ENCODE results near the gene MRPL19.
"Not testable (repeated sequence)": the region's sequence is repeated elsewhere in the genome, so short reads cannot be mapped to it uniquely, and the experiment has no call there.

Gene MRPL19

DNA sequence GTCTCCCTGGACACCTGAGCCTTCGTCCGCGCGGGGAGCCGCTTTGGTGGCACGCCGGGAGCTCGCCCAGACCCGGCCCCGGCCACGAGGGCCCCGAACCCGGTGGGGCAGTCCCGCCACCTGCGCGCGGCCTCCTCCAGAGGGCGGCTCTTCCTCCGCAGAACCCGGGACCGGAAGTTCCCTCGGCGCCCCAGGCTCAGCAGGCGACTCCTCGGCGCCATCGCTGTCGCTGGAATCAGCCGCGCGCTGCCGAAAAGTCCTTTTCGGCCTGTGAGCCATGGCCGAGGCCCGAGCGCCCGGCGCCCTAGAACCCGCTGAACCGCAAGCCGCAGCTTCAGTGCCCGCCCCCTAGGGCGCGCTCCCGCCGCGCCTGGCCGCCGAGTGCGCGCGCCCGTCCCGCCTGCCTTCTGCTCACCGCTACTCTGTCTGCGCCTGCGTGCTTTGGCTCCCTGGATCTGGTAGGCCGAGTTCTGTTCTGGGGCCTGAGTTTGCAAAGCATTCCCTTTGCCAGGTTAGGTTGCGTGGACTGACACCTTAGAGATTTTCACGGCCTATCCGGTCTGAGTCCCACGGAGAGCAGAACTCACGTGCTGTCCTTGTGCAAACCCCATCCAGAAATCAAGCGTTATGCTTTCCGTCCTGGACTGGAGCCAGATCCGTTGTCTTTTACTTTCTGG, 64.1 kb downstream of the MRPL19 start, which contains the start of gene GCFC2:
Gene GCFC2 (minus strand): TSS at position 339 of the 677 bp plus-strand sequence. CDS start 60 bp downstream, at position 279.
- in situ Hi-C loops (cut with HindIII; ENCODE audit: low sequenced_read_pairs) = no loop called here
- peak; percentile 88 for DNase-seq (ENCODE audit: low read depth, low spot score)
- H3K4me3 ChIP-seq (ENCODE audit: low read depth, low read length) = peak within 1 kb of the TSS; percentile 63
- TF ChIP-seq, protein P1, sequence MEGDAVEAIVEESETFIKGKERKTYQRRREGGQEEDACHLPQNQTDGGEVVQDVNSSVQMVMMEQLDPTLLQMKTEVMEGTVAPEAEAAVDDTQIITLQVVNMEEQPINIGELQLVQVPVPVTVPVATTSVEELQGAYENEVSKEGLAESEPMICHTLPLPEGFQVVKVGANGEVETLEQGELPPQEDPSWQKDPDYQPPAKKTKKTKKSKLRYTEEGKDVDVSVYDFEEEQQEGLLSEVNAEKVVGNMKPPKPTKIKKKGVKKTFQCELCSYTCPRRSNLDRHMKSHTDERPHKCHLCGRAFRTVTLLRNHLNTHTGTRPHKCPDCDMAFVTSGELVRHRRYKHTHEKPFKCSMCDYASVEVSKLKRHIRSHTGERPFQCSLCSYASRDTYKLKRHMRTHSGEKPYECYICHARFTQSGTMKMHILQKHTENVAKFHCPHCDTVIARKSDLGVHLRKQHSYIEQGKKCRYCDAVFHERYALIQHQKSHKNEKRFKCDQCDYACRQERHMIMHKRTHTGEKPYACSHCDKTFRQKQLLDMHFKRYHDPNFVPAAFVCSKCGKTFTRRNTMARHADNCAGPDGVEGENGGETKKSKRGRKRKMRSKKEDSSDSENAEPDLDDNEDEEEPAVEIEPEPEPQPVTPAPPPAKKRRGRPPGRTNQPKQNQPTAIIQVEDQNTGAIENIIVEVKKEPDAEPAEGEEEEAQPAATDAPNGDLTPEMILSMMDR (IDR thresholded peaks at IDR 0.05; ENCODE audit: low read depth, low read length) = peak; percentile 33

DNA sequence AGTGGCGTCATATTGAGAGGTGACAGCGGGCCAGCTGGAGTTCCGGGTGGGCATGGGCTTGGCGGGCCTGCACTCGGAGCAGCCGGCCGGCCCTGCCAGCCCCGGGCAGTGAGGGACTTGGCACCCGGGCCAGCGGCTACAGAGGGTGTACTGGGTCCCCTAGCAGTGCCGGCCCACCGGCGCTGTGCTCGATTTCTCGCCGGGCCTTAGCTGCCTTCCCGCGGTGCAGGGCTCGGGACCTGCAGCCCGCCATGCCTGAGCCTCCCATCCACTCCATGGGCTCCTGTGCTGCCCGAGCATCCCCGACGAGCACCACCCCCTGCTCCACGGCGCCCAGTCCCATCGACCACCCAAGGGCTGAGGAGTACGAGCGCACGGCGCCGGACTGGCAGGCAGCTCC, 65.0 kb downstream of the MRPL19 start:
- in situ Hi-C loops (cut with HindIII; ENCODE audit: low sequenced_read_pairs); H3K4me3 ChIP-seq (ENCODE audit: low read depth, low read length); DNase-seq (ENCODE audit: low read depth, low spot score): not testable (repeated sequence)

DNA sequence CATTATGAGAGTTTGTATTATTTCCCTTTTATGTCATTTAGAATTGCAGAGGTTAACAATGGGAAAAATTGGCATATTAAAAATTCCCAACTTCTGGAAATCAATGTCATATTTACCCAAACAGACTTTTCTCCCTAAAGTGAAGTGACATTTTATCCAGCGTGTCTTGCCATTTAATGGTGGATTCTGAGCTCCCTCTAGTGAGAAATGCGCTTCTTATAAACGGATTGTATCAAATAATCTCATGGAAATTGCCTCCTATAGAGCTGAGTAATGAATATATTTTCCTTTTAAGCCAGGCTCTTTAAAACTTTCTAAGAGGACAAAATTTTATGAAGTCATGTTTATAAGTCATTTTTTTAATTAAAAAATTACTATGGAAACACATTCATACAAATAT, 69.8 kb downstream of the MRPL19 start:
- in situ Hi-C loops (cut with HindIII; ENCODE audit: low sequenced_read_pairs) = no loop called here
- DNase-seq (ENCODE audit: low read depth, low spot score) = no peak
- H3K4me3 ChIP-seq (ENCODE audit: low read depth, low read length) = no peak overlapping the region
- TF ChIP-seq, protein P1 (IDR thresholded peaks at IDR 0.05; ENCODE audit: low read depth, low read length) = no peak

DNA sequence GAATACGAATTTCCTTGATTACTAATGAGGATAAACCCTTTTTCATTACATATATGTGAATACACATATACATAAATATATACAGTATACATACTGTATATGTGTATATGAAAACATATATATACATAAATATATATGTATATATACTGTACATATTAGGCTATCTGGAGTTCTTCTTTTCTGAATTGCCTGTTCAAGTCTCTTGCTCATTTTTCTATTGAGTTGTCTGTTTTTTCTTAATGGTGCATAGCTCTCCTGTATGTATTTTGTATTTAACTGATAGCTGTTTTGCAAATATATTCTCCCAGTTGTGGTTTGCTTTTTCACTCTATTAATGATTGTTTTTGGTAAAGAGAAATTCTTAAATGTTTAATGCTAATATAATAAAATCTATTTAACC, 73.0 kb downstream of the MRPL19 start:
- no peak overlapping the region for H3K4me3 ChIP-seq (ENCODE audit: low read depth, low read length)
- no peak for DNase-seq (ENCODE audit: low read depth, low spot score)
- TF ChIP-seq, protein P1 (IDR thresholded peaks at IDR 0.05; ENCODE audit: low read depth, low read length) = no peak
- in situ Hi-C loops (cut with HindIII; ENCODE audit: low sequenced_read_pairs) = no loop called here

GRCh38 chr2:75720525-75720924, 73.9 kb downstream of the MRPL19 start:
- no peak for DNase-seq (ENCODE audit: low read depth, low spot score)
- in situ Hi-C loops (cut with HindIII; ENCODE audit: low sequenced_read_pairs) = no loop called here
- H3K4me3 ChIP-seq (ENCODE audit: low read depth, low read length) = no peak overlapping the region
- TF ChIP-seq, protein P1 (IDR thresholded peaks at IDR 0.05; ENCODE audit: low read depth, low read length) = no peak

DNA sequence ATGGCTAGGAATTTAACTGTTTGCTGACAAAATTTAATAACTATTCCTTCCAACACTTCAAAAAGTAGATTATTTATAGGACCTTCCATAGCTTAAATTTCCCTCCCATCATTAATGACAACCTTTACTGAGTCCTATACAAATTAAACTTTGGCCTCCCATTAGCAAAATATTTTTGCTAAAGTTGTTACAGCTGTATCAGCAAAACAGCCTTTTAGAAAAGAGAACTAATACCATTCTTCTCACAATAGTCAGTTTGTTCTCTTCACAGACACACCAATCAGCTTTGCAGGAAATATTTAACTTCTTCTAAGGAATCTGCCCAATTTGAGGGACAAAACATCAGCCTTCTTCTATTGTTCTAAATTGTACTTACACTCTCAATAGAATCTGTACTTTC, 76.1 kb downstream of the MRPL19 start:
- no peak overlapping the region for H3K4me3 ChIP-seq (ENCODE audit: low read depth, low read length)
- TF ChIP-seq, protein P1 (IDR thresholded peaks at IDR 0.05; ENCODE audit: low read depth, low read length) = no peak
- DNase-seq (ENCODE audit: low read depth, low spot score) = no peak
- in situ Hi-C loops (cut with HindIII; ENCODE audit: low sequenced_read_pairs) = no loop called here

GRCh38 chr2:75728614-75729419, 82.2 kb downstream of the MRPL19 start:
- in situ Hi-C loops (cut with HindIII; ENCODE audit: low sequenced_read_pairs) = no loop called here
- TF ChIP-seq, protein P1 (IDR thresholded peaks at IDR 0.05; ENCODE audit: low read depth, low read length) = no peak
- no peak overlapping the region for H3K4me3 ChIP-seq (ENCODE audit: low read depth, low read length)
- DNase-seq (ENCODE audit: low read depth, low spot score) = no peak

Measured in astrocyte of the spinal cord (primary cell).